Measurements from ENCODE around the gene DSCAML1.

The DSCAML1 gene

GRCh38 chr11:117832511-117832910 lies 35.5 kb upstream of the DSCAML1 start:
- DNase-seq (ENCODE audit: low spot score), result no peak

DNA sequence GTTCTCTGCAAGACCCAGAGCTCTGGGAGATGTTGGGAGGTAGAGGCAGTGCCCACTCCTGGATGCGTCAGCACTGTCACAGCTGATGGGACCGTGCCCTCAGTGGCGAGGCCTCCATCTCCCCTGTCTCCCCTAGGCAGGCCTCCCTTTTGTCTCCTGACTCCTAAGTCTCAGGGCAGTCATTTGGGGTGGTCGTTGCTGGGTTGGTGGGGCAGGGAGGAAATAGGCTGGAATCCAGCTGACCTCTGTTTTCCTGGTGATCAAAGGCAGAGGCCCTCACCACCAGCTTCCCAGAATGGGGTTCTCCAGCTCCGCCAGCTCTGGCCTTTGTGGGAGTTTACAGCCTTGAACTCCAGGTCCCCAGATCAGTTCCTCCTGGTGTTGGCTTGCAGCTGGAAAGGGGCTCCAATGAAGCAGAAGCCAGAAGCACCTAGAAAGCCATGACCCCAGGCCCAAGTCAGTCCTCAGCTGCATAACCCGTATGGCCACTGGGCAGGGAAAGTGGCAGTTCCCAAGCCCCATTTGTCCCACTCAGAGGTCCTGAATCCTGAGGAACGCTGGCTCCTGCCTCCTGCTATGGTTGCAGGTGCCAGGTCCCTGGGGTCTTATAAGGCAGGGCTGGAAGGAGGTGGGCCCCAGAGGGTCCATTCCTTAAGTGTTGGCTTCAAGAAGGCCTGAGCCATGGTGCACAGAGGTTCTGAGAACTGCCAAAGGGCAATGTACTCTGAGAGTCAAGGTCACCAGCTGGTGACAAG lies 34.8 kb upstream of the DSCAML1 start:
- DNase-seq (ENCODE audit: low spot score), result no peak

DNA sequence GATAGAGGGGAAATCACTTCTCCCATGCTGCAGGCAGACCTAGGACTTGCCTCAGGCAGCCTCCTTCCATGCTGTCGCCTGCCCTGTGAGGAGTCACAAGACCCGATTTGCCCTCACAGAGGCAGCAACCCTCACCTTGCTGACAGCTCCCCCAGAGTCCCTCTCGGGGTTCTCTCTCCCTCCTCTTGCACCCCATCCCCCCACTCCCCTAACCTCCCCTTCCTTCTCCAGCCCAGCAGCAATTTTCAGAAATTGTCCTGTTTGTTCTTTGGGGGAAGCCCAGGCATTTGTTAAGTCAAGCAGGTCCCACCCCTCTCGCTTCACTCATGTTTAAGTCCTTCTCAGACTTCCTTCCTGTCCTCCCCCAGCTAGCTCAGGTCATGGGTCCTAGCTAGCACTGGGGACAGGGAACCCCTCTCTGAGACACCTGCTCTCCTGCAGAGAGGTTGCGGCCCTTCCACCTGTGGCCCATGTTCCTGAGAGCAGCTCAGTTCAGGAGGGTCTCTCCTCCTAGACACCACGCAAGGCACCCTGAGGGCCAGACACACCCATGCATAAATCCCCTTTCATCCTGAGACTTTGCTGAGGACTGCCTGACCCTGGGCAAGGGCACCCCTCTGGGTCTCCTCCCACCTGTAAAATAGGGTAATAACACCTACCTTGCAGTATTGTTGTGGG lies 33.8 kb upstream of the DSCAML1 start:
- DNase-seq (ENCODE audit: low spot score), result no peak

DNA sequence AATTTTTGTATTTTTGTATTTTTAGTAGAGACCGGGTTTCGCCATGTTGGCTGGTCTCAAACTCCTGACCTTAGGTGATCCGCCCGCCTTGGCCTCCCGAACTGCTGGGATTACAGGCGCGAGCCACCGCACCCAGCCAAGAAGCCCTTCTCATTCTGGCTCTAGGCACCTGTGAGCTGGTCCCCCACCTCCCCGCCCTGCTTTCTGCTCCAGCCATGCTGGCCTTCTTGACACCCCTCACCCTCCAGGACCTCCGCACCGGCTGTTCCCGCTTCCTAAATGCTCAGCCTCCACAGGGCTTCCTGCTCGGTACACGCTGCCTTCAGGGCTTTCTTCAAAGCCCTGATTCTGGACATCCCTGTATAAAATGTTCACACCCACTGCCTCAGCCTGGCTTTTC lies 33.1 kb upstream of the DSCAML1 start:
- DNase-seq (ENCODE audit: low spot score), result no peak

DNA sequence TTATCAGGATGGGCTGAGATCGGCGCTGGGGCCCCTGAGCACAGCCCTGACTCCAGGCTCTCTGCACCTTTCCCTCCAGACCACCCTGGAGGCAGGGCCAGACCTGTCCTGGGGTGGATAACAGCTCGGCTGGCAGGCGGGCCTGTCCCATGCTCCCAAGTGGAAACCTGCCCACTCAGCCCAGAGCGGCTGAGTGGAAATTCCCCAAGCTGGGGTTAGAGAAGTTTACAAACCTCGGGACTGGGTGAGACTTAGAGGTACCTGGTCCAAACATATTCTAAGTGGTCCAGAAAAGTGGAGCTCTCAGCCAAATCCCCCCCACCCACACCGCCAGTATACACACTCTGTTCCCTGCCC lies 32.3 kb upstream of the DSCAML1 start:
- DNase-seq (ENCODE audit: low spot score), result no peak

GRCh38 chr11:117828611-117829368 lies 31.8 kb upstream of the DSCAML1 start:
- DNase-seq (ENCODE audit: low spot score), result peak; percentile 55

GRCh38 chr11:117827521-117828511 lies 30.8 kb upstream of the DSCAML1 start:
- DNase-seq (ENCODE audit: low spot score), result no peak

- no peak for DNase-seq (ENCODE audit: low spot score)
Observed at GRCh38 chr11:117826832-117827231, 29.8 kb upstream of the DSCAML1 start.

GRCh38 chr11:117826190-117826570 lies 29.2 kb upstream of the DSCAML1 start:
- no peak for DNase-seq (ENCODE audit: low spot score)

DNA sequence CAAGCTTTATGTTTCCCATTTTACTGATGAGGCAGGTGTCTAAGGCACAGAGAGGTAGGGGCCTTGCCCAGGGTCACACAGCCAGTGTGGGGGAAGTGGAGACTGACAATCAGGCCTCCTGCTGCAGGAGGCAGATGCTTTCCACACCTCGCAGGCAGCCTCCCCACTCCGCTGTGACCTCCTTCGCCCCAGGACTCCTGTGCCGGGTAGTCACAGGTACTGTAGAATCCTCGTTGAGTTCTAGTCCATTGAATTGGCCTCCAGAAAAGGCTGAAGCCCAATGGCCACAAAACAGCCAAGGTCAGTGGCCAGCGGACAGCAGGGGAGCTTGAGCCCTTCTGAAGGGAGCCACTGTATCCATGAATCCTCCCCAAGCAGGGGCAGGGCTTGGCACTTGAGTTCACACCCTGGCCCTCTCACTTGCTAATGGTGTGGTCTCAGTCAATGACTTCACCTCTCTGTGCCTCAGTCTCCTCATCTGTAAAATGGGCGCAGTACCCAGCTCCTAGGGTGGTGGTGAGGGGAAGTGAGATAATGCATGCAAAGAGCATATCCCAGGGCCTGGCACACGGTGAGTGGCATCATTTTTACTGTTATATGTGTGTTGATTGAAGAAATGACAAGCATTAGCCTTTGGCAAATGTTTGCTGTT lies 28.6 kb upstream of the DSCAML1 start:
- no peak for DNase-seq (ENCODE audit: low spot score)

- no peak for DNase-seq (ENCODE audit: low spot score)
Observed at GRCh38 chr11:117824571-117825537, 27.8 kb upstream of the DSCAML1 start, which contains the start of gene FXYD2. Gene FXYD2 (minus strand): TSS chr11:117824744. CDS start chr11:117824678, 66 bp downstream.

GRCh38 chr11:117823946-117824420 lies 27.0 kb upstream of the DSCAML1 start:
- no peak for DNase-seq (ENCODE audit: low spot score)

DNA sequence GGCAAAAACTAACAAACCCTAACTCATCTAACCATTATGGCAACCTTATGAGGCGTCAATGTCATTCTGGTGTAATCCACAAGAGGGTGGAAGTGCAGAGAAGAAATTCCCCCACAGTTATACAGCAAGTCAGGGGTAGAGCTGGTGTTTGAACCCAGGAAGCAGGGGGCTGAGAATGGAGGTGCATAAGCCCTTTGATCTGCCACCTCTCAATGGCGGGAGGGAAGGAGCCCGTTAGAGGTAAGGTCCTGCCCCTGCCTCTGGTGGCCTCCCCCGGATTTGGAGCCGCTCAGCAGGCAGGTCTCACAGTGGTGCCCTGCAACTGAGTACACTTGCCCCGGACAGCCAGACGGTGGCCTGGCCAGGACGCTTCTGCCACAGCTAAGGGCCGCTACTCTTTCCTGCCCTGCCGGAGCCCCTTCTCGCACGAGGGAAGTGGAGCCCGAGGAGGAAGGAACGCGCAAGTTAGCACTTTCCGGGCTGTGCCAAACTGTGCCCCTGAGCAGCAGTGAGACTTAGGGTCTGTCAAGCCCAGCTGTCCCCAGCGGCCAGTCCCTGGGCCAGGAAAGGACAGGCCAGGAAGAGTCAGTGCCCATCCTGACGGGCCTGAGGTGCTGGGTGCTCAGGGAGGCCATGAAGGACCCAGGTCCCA lies 26.4 kb upstream of the DSCAML1 start:
- DNase-seq (ENCODE audit: low spot score), result peak; percentile 62

DNA sequence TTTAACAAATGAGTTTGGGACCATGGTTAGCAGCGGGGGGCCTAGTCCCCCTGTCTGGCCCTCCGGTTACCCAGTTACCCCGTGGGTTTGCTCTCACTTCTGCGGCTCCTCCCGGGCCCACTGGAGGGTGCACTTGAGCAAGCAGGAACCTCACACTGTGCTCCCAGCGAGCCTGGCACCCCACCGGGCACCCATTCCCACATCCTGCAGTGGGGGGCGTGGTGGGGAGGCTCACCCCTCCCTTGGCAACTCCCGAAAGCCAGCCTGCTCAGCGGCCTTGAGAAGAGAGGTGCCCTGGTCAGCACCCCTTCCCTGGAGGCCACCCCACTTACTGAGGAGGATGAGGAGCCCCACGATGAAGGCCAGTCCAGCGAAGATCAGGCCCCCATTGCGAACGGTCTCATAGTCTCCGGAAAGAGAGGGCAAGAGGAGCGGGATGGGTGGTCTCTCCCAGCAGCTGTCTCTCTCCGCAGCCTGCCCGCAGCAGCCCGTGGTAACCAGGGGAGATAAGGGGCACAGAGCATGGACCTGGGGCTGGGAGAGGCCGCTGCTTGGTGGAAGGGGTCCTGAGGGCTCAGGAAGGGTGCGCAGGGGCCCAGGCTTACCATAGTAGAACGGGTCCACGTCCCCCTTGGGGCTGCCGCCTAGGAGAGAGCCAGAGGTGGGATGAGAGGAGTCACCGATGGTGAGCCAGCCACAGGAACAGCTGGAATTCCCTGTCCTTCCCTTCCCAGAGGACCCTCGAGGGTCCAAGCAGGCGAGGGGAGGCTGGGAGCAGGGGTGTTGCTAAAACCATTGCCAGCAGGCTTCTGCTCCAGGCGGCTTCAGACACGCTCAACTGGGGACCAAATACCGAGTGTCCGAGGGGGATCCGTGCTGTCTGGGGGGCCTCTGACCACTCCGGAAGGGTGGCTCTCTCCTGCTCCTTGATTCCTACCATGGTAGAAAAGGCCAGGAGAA lies 25.3 kb upstream of the DSCAML1 start:
- peak; percentile 55 for DNase-seq (ENCODE audit: low spot score)

GRCh38 chr11:117821431-117821830 lies 24.4 kb upstream of the DSCAML1 start:
- DNase-seq (ENCODE audit: low spot score), result no peak

GRCh38 chr11:117820516-117820915 lies 23.5 kb upstream of the DSCAML1 start:
- DNase-seq (ENCODE audit: low spot score), result no peak

DNA sequence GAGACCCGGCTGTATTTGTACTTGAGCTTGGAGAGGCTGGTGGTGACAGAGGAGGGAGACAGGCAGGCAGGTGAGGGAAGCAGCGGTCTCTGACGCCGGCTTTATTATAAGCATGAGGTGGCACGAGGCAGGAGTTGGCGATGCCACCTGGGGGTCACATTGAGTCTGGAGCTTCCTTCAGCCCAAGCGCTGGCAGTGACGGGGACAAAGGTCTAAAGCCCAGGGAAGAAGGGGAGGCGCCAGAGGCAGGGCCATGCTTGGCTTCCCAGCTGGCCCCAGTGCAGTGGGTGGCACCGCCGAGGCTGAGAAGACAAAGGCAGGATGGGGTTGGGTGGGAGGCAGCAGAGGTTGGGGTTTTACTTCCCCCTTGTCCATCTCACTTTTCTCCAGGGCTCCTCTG lies 23.1 kb upstream of the DSCAML1 start:
- DNase-seq (ENCODE audit: low spot score), result no peak

All from NAMALWA (cell line).